Neutrophil (primary cell): ENCODE results near the gene HYLS1.

Experiments
- H3K27ac ChIP-seq: fragments of 200-600 bp; sonication (generic); 2 replicates; pipeline ENCODE4 v1.5.1; 2016; ENCODE audit warnings: mild to moderate bottlenecking, moderate library complexity
- H3K27me3 ChIP-seq: fragments of 200-600 bp; sonication (generic); 2 replicates; pipeline ENCODE4 v1.6.0; 2016; ENCODE audit warnings: mild to moderate bottlenecking
- H3K36me3 ChIP-seq: fragments of 200-600 bp; sonication (generic); 2 replicates; pipeline ENCODE4 v1.5.1; 2017
- H3K4me1 ChIP-seq, 2 experiments: fragments of 200-600 bp in 1 of 2; sonication (generic) in 1 of 2; 1 replicate in 1 of 2; 2 replicates in 1 of 2; pipeline versions ENCODE4 v1.5.1 to v1.6.1; 2013 to 2016; ENCODE audit warnings: low read depth in 1 of 2, low read length in 1 of 2, mild to moderate bottlenecking in 1 of 2, moderate library complexity in 1 of 2; ENCODE audit not compliant: control insufficient read depth in 1 of 2, insufficient read depth in 1 of 2
- H3K4me3 ChIP-seq, 2 experiments: fragments of 200-600 bp in 1 of 2; sonication (generic) in 1 of 2; 1 replicate in 1 of 2; 2 replicates in 1 of 2; pipeline ENCODE4 v1.5.1; 2013 to 2016; ENCODE audit warnings: low read depth in 1 of 2, low read length in 1 of 2, mild to moderate bottlenecking in 1 of 2, moderate library complexity in 1 of 2
- H3K9me3 ChIP-seq: fragments of 200-600 bp; sonication (generic); 2 replicates; pipeline ENCODE4 v1.5.1; 2016
- TF ChIP-seq, protein P1 (sequence below): fragments of 200-600 bp; sonication (generic); IDR thresholded peaks from 2 replicates; pipeline ENCODE4 v1.5.1; 2016; ENCODE audit warnings: antibody characterized with exemption

Gene HYLS1

DNA sequence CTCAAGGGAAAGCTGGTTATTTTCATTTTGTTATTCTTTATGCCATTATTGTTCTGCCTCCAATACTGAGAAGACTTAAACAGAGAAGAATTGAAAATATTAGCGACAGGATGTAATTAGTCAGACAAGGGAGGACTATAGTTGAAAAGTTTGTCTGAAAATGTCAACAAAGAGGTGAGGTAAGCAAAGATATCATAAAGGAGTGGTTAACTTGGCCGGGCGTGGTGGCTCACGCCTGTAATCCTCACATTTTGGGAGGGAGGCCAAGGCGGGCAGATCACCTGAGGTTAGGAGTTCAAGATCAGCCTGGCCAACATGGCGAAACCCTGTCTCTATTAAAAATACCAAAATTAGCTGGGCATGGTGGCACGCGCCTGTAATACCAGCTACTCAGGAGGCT lies 4.1 kb upstream of the HYLS1 start:
- TF ChIP-seq, protein P1, sequence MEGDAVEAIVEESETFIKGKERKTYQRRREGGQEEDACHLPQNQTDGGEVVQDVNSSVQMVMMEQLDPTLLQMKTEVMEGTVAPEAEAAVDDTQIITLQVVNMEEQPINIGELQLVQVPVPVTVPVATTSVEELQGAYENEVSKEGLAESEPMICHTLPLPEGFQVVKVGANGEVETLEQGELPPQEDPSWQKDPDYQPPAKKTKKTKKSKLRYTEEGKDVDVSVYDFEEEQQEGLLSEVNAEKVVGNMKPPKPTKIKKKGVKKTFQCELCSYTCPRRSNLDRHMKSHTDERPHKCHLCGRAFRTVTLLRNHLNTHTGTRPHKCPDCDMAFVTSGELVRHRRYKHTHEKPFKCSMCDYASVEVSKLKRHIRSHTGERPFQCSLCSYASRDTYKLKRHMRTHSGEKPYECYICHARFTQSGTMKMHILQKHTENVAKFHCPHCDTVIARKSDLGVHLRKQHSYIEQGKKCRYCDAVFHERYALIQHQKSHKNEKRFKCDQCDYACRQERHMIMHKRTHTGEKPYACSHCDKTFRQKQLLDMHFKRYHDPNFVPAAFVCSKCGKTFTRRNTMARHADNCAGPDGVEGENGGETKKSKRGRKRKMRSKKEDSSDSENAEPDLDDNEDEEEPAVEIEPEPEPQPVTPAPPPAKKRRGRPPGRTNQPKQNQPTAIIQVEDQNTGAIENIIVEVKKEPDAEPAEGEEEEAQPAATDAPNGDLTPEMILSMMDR: no peak
- H3K27ac ChIP-seq: no peak overlapping the region
- H3K4me3 ChIP-seq: no peak overlapping the region
- peaks cover 11% of the 10 kb centered on the region in 2 experiments for H3K4me1 ChIP-seq
- H3K36me3 ChIP-seq: no peaks in the 10 kb centered on the region
- H3K9me3 ChIP-seq: no peaks in the 10 kb centered on the region
- H3K27me3 ChIP-seq: peaks cover 42% of the 10 kb centered on the region

DNA sequence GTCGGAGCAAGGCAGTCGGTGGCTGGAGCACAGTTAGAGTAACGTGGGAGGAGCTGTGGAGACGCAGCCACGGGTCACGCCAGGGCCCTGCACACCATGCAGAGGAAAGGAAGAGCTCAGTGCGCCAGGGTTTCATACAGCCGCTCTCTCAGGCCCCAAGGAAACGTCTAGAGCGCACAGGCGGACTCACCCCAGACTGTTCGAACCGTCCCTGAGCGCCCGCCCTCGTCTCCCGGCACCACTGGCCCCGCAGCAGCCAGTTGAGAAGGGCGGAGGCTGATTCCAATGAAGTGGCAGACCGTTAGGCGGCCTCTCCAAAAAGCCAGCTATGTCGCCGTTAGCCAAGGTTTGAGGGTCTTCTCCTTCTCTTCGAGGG lies 483 bp upstream of the HYLS1 start:
- peak overlapping the region; percentile 72 to 84 for H3K4me3 ChIP-seq
- TF ChIP-seq, protein P1: no peak

DNA sequence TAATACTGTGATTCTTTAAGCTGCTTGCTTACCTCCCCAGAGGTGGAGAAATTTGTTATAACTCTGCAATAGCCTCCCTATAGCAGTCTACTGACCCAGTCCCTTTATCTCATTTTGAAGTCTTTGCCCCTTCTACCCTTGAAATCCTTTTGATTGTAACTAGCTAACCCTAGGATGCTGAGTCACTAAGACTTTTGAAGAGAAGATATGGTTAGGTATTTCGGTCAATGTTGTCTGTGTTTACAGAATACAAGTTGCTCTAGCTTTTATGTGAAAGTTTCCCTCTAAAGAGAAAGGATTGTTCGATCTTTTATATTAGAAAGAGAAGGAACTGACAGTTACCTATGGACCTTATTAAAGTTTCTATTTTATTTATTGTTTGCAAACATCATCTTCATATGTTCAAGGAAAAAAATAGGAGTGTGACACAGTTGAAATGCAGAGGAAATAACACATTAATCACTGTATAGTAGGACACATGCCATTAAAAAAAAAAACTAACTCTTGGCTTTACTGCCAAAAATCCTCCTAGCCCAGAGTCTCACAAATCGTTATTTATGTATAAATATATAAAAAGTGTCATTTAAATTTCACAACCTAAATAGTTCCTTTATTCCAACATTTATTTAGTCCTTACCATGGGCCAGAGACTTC lies 3.1 kb downstream of the HYLS1 start:
- no peak overlapping the region for H3K4me3 ChIP-seq

More for the DNA sequence above, 483 bp upstream of the HYLS1 start:
- peak overlapping the region; percentile 74 for H3K27ac ChIP-seq
- peaks cover 15% of the 10 kb centered on the region for H3K27me3 ChIP-seq
- H3K36me3 ChIP-seq: no peaks in the 10 kb centered on the region
- H3K9me3 ChIP-seq: no peaks in the 10 kb centered on the region
- H3K4me1 ChIP-seq: peaks cover 13 to 18% of the 10 kb centered on the region in 2 experiments

DNA sequence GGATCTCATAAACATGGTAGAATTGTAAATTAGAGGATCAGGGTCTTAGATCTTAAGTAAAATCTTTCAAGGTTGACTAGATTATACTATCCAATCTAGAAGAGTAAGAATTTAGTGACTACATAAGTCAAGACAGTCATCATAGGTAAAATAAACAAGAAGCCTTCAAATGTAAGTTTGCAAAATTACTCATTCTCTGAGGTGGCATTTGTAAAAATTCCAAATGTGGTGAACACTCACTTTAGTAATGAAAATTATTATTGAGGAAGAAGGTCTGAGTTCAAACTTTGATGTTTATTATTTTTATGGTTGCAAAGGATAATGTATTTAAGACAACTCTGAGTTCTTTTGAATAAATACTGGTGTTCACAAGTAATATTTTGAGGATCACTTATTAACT lies 4.6 kb downstream of the HYLS1 start:
- H3K9me3 ChIP-seq: no peaks in the 10 kb centered on the region
- peaks cover 9 to 13% of the 10 kb centered on the region in 2 experiments for H3K4me1 ChIP-seq
- H3K36me3 ChIP-seq: peaks cover 16% of the 10 kb centered on the region
- H3K27me3 ChIP-seq: peaks cover 3% of the 10 kb centered on the region
- TF ChIP-seq, protein P1: no peak
- no peak overlapping the region for H3K4me3 ChIP-seq
- no peak overlapping the region for H3K27ac ChIP-seq

More for the DNA sequence above, 3.1 kb downstream of the HYLS1 start:
- TF ChIP-seq, protein P1: no peak
- Histone ChIP-seq H3K27ac (no peak overlapping the region), H3K9me3 (no peaks in the 10 kb centered on the region), H3K27me3 (peaks cover 14% of the 10 kb centered on the region), H3K4me1 (peaks cover 13 to 18% of the 10 kb centered on the region in 2 experiments), H3K36me3 (peaks cover 14% of the 10 kb centered on the region)

DNA sequence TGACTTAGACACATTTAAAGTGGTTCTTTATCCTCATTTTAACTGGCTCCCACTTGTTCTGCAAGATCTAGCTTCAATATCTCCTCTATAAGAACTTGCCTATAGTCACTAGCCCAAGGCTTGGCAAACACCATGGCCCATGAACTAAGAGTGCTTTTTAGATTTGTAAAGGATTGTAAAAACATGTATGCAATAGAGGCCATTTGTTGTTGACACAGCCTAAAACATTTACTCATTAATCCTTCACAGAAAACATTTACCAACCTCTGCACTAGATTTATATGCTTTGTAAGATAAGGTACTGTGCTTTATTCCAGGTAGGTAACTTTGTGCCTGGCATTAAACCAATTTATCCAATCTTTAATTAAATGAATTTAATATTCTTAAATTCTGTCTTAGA lies 5.5 kb downstream of the HYLS1 start:
- Histone ChIP-seq H3K4me3 (no peak overlapping the region), H3K27ac (no peak overlapping the region), H3K9me3 (no peaks in the 10 kb centered on the region), H3K4me1 (peaks cover 5 to 11% of the 10 kb centered on the region in 2 experiments), H3K27me3 (no peaks in the 10 kb centered on the region), H3K36me3 (peaks cover 16% of the 10 kb centered on the region)
- TF ChIP-seq, protein P1: no peak
